H1 (cell line): ENCODE data around the gene UBASH3B. TPM values are rescaled to one million over a fixed set of nuclear protein-coding genes. Genes with fewer than 3 reads are reported as not detected.

ENCODE experiments used
- HDAC6 ChIP-seq: IDR thresholded peaks from one replicate; pipeline ENCODE4 v1.7.1; 2012; ENCODE audit warnings: low read depth, mild to moderate bottlenecking, inconsistent platforms, low read length, moderate library complexity
- SIX5 ChIP-seq: IDR thresholded peaks from 2 replicates; pipeline ENCODE4 v1.6.1; 2011; ENCODE audit warnings: mild to moderate bottlenecking, low read depth, low read length
- SUZ12 ChIP-seq: fragments of 200-600 bp; sonication (generic); IDR thresholded peaks from 2 replicates; pipeline ENCODE4 v1.6.1; 2012; ENCODE audit warnings: mild to moderate bottlenecking, inconsistent platforms, low read length, moderate library complexity, mixed read lengths
- TAF7 ChIP-seq: optimal IDR thresholded peaks from 2 replicates; pipeline ENCODE3; 2011; ENCODE audit warnings: low read depth, mild to moderate bottlenecking, inconsistent platforms, low read length, moderate library complexity, borderline replicate concordance
- YY1 ChIP-seq: IDR thresholded peaks from 2 replicates; pipeline ENCODE4 v1.6.1; 2011; ENCODE audit warnings: low read depth, mild to moderate bottlenecking, low read length
- polyA plus RNA-seq, 7 experiments: library from polyadenylated mRNA; depleted of rRNA in 3 of 7; stranded (reverse) in 5 of 7; unstranded in 2 of 7; fragments of >200 nt in 5 of 7; fragments of 200-250 nt in 2 of 7; gene quantifications; 1 replicate in 5 of 7; 2 replicates in 1 of 7; 4 replicates in 1 of 7; pipeline versions ENCODE4 v1.2.1 to v1.2.3, GENCODE V29; 2011 to 2013; ENCODE audit warnings: missing spikeins in 2 of 7, mixed read lengths in 2 of 7
- total RNA-seq: library from RNA; stranded (reverse); fragmentation: NEBNext Ultra II Directional; extraction: Animal tissue kit (Norgen Biotek cat#: 25700); gene quantifications from 2 replicates; pipeline ENCODE4 v1.2.1, GENCODE V29; 2021
- TF ChIP-seq, protein P1 (sequence below): fragments of 300-600 bp; sonication (generic); IDR thresholded peaks from 2 replicates; pipeline ENCODE4 v1.7.1; 2012; ENCODE audit warnings: low read length, moderate library complexity, mild to moderate bottlenecking, inconsistent platforms; ENCODE audit not compliant: insufficient replicate concordance
- TF ChIP-seq, protein P2 (sequence below): IDR thresholded peaks from 2 replicates; pipeline ENCODE4 v1.6.1; 2011; ENCODE audit warnings: low read depth, mild to moderate bottlenecking, low read length; ENCODE audit not compliant: insufficient read depth

UBASH3B gene
- total and polyA plus RNA-seq, 2 of the 8 experiments (the other 6 are each of a cell fraction or from before 2014, with no cell fraction given) = 7.5 to 9.5 TPM

DNA sequence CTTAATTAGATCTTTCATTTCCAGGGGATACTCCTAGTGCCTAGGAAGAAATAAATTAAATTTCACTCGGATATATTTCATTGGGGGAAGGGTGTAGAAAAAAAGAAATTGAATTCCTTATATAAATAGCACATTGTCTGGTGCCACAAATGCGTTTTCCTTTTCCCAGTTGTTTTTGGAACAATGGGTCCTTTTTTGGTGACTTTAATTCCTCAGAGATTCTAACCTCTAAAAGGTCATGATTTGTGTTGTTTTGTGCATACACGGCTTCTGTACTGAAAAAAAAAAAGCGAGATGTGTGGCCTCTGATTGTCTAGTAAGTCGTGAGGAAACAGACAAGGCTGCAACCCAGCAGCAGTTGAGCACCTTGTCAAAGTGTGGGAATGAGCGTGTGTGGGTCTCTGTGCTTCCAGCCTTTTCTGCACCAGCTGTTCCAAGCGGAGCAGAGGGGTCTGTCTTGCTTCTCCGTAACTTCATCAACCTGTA is 118.3 kb downstream of the UBASH3B start (continued):
- TF ChIP-seq, protein P1, sequence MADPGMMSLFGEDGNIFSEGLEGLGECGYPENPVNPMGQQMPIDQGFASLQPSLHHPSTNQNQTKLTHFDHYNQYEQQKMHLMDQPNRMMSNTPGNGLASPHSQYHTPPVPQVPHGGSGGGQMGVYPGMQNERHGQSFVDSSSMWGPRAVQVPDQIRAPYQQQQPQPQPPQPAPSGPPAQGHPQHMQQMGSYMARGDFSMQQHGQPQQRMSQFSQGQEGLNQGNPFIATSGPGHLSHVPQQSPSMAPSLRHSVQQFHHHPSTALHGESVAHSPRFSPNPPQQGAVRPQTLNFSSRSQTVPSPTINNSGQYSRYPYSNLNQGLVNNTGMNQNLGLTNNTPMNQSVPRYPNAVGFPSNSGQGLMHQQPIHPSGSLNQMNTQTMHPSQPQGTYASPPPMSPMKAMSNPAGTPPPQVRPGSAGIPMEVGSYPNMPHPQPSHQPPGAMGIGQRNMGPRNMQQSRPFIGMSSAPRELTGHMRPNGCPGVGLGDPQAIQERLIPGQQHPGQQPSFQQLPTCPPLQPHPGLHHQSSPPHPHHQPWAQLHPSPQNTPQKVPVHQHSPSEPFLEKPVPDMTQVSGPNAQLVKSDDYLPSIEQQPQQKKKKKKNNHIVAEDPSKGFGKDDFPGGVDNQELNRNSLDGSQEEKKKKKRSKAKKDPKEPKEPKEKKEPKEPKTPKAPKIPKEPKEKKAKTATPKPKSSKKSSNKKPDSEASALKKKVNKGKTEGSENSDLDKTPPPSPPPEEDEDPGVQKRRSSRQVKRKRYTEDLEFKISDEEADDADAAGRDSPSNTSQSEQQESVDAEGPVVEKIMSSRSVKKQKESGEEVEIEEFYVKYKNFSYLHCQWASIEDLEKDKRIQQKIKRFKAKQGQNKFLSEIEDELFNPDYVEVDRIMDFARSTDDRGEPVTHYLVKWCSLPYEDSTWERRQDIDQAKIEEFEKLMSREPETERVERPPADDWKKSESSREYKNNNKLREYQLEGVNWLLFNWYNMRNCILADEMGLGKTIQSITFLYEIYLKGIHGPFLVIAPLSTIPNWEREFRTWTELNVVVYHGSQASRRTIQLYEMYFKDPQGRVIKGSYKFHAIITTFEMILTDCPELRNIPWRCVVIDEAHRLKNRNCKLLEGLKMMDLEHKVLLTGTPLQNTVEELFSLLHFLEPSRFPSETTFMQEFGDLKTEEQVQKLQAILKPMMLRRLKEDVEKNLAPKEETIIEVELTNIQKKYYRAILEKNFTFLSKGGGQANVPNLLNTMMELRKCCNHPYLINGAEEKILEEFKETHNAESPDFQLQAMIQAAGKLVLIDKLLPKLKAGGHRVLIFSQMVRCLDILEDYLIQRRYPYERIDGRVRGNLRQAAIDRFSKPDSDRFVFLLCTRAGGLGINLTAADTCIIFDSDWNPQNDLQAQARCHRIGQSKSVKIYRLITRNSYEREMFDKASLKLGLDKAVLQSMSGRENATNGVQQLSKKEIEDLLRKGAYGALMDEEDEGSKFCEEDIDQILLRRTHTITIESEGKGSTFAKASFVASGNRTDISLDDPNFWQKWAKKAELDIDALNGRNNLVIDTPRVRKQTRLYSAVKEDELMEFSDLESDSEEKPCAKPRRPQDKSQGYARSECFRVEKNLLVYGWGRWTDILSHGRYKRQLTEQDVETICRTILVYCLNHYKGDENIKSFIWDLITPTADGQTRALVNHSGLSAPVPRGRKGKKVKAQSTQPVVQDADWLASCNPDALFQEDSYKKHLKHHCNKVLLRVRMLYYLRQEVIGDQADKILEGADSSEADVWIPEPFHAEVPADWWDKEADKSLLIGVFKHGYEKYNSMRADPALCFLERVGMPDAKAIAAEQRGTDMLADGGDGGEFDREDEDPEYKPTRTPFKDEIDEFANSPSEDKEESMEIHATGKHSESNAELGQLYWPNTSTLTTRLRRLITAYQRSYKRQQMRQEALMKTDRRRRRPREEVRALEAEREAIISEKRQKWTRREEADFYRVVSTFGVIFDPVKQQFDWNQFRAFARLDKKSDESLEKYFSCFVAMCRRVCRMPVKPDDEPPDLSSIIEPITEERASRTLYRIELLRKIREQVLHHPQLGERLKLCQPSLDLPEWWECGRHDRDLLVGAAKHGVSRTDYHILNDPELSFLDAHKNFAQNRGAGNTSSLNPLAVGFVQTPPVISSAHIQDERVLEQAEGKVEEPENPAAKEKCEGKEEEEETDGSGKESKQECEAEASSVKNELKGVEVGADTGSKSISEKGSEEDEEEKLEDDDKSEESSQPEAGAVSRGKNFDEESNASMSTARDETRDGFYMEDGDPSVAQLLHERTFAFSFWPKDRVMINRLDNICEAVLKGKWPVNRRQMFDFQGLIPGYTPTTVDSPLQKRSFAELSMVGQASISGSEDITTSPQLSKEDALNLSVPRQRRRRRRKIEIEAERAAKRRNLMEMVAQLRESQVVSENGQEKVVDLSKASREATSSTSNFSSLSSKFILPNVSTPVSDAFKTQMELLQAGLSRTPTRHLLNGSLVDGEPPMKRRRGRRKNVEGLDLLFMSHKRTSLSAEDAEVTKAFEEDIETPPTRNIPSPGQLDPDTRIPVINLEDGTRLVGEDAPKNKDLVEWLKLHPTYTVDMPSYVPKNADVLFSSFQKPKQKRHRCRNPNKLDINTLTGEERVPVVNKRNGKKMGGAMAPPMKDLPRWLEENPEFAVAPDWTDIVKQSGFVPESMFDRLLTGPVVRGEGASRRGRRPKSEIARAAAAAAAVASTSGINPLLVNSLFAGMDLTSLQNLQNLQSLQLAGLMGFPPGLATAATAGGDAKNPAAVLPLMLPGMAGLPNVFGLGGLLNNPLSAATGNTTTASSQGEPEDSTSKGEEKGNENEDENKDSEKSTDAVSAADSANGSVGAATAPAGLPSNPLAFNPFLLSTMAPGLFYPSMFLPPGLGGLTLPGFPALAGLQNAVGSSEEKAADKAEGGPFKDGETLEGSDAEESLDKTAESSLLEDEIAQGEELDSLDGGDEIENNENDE = no peak
- no peak for TF ChIP-seq YY1
- no peak for TF ChIP-seq SUZ12
- TF ChIP-seq TAF7 = no peak
- TF ChIP-seq HDAC6 = no peak
- TF ChIP-seq, protein P2, sequence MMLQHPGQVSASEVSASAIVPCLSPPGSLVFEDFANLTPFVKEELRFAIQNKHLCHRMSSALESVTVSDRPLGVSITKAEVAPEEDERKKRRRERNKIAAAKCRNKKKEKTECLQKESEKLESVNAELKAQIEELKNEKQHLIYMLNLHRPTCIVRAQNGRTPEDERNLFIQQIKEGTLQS = no peak
- TF ChIP-seq SIX5 = no peak
